Measurements from ENCODE around the gene MYLK2. TPM values are rescaled to one million over a fixed set of nuclear protein-coding genes. Genes with fewer than 3 reads are reported as not detected.

The MYLK2 gene
- total RNA-seq, 2 experiments from 2014 or later, result not detected

- H3K27me3 Mint-ChIP-seq, result no peaks in the 10 kb centered on the region
- no peaks in the 10 kb centered on the region for H3K36me3 Mint-ChIP-seq (ENCODE audit: low read depth)
- POLR2A ChIA-PET, result no interaction called here
- Histone ChIP-seq H3K4me1 (ENCODE audit: insufficient read depth, low read length) (peaks cover 12% of the 10 kb centered on the region), H3K27ac (ENCODE audit: low read depth in 1 of 2, low read length in 2 of 2) (no peak overlapping the region), H3K4me3 (ENCODE audit: low read length) (no peak overlapping the region), H3K27me3 (ENCODE audit: control insufficient read depth in 1 of 2, insufficient read depth in 2 of 2, low read length in 2 of 2) (no peaks in the 10 kb centered on the region), H3K36me3 (ENCODE audit: insufficient read depth, low read length) (no peaks in the 10 kb centered on the region), H3K9me3 (ENCODE audit: control insufficient read depth in 1 of 2, insufficient read depth in 1 of 2, low read length in 2 of 2) (no peaks in the 10 kb centered on the region)
- H3K4me3 Mint-ChIP-seq, result no peak overlapping the region
- DNase-seq (no peak), ATAC-seq (ENCODE audit: poor library complexity) (no peak)
- H3K9me3 Mint-ChIP-seq, result no peaks in the 10 kb centered on the region
- intact Hi-C loops (cut with DNase I, micrococcal nuclease), result no loop called here
- CTCF ChIA-PET, result no interaction called here
- TF ChIP-seq, protein P1, sequence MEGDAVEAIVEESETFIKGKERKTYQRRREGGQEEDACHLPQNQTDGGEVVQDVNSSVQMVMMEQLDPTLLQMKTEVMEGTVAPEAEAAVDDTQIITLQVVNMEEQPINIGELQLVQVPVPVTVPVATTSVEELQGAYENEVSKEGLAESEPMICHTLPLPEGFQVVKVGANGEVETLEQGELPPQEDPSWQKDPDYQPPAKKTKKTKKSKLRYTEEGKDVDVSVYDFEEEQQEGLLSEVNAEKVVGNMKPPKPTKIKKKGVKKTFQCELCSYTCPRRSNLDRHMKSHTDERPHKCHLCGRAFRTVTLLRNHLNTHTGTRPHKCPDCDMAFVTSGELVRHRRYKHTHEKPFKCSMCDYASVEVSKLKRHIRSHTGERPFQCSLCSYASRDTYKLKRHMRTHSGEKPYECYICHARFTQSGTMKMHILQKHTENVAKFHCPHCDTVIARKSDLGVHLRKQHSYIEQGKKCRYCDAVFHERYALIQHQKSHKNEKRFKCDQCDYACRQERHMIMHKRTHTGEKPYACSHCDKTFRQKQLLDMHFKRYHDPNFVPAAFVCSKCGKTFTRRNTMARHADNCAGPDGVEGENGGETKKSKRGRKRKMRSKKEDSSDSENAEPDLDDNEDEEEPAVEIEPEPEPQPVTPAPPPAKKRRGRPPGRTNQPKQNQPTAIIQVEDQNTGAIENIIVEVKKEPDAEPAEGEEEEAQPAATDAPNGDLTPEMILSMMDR (IDR thresholded peaks at IDR 0.05), result no peak
- no peaks in the 10 kb centered on the region for H3K4me1 Mint-ChIP-seq (ENCODE audit: low read depth)
- no peak overlapping the region for H3K27ac Mint-ChIP-seq
Measured at GRCh38 chr20:31833931-31834521, 14.9 kb downstream of the MYLK2 start.

- Histone ChIP-seq H3K27ac (ENCODE audit: low read depth in 1 of 2, low read length in 2 of 2) (no peak overlapping the region), H3K27me3 (ENCODE audit: control insufficient read depth in 1 of 2, insufficient read depth in 2 of 2, low read length in 2 of 2) (no peaks in the 10 kb centered on the region), H3K9me3 (ENCODE audit: control insufficient read depth in 1 of 2, insufficient read depth in 1 of 2, low read length in 2 of 2) (no peaks in the 10 kb centered on the region), H3K4me3 (ENCODE audit: low read length) (no peak overlapping the region), H3K36me3 (ENCODE audit: insufficient read depth, low read length) (no peaks in the 10 kb centered on the region), H3K4me1 (ENCODE audit: insufficient read depth, low read length) (peaks cover 12% of the 10 kb centered on the region)
- Mint-ChIP-seq H3K27ac (no peak overlapping the region), H3K4me1 (ENCODE audit: low read depth) (no peaks in the 10 kb centered on the region), H3K9me3 (no peaks in the 10 kb centered on the region), H3K36me3 (ENCODE audit: low read depth) (no peaks in the 10 kb centered on the region), H3K27me3 (no peaks in the 10 kb centered on the region), H3K4me3 (no peak overlapping the region)
- no peak for DNase-seq
- TF ChIP-seq, protein P1 (IDR thresholded peaks at IDR 0.05), result no peak
- CTCF ChIA-PET, result no interaction called here
- intact Hi-C loops (cut with DNase I, micrococcal nuclease), result no loop called here
- POLR2A ChIA-PET, result no interaction called here
- ATAC-seq (ENCODE audit: poor library complexity), result no peak
Measured at GRCh38 chr20:31835554-31835953, 16.4 kb downstream of the MYLK2 start.

- ATAC-seq (ENCODE audit: poor library complexity), result no peak
- Histone ChIP-seq H3K36me3 (ENCODE audit: insufficient read depth, low read length) (no peaks in the 10 kb centered on the region), H3K27me3 (ENCODE audit: control insufficient read depth in 1 of 2, insufficient read depth in 2 of 2, low read length in 2 of 2) (no peaks in the 10 kb centered on the region), H3K4me3 (ENCODE audit: low read length) (no peak overlapping the region), H3K4me1 (ENCODE audit: insufficient read depth, low read length) (peaks cover 12% of the 10 kb centered on the region), H3K27ac (ENCODE audit: low read depth in 1 of 2, low read length in 2 of 2) (no peak overlapping the region), H3K9me3 (ENCODE audit: control insufficient read depth in 1 of 2, insufficient read depth in 1 of 2, low read length in 2 of 2) (no peaks in the 10 kb centered on the region)
- H3K36me3 Mint-ChIP-seq (ENCODE audit: low read depth), result no peaks in the 10 kb centered on the region
- peak in 6 of 14 experiments; percentile 7 to 64 (median 26) for DNase-seq
- H3K27me3 Mint-ChIP-seq, result no peaks in the 10 kb centered on the region
- no peaks in the 10 kb centered on the region for H3K4me1 Mint-ChIP-seq (ENCODE audit: low read depth)
- CTCF ChIA-PET, result no interaction called here
- TF ChIP-seq, protein P1 (IDR thresholded peaks at IDR 0.05), result no peak
- intact Hi-C loops (cut with DNase I, micrococcal nuclease), result no loop called here
- H3K9me3 Mint-ChIP-seq, result no peaks in the 10 kb centered on the region
- H3K27ac Mint-ChIP-seq, result no peak overlapping the region
- H3K4me3 Mint-ChIP-seq, result no peak overlapping the region
- POLR2A ChIA-PET, result no interaction called here
Measured at GRCh38 chr20:31835977-31836852, 17.1 kb downstream of the MYLK2 start.
